Right atrium auricular region (tissue), 2 donors: ENCODE results near the gene AMPH. TPM values are rescaled to one million over a fixed set of nuclear protein-coding genes. Genes with fewer than 3 reads are reported as not detected.

Experiments
- DNase-seq: peaks from one replicate; pipeline ENCODE4 v3.0.0-alpha.2; 2019; ENCODE audit warnings: low spot score
- H3K27ac ChIP-seq, 2 donors: fragments of 200-600 bp; sonication (generic); 1 replicate in 1 of 2; 2 replicates in 1 of 2; pipeline ENCODE4 v1.5.1; 2016 to 2019
- H3K27me3 ChIP-seq, 2 donors: fragments of 200-600 bp; sonication (generic); one replicate each; pipeline versions ENCODE4 v1.5.1 to v1.6.0; 2017 to 2019
- H3K36me3 ChIP-seq: fragments of 200-600 bp; sonication (generic); one replicate; pipeline ENCODE4 v1.5.1; 2016
- H3K4me1 ChIP-seq, 2 donors: fragments of 200-600 bp; sonication (generic); one replicate each; pipeline versions ENCODE4 v1.5.1 to v1.6.0; 2017 to 2019
- H3K4me3 ChIP-seq, 2 donors: fragments of 200-600 bp; sonication (generic); 1 replicate in 1 of 2; 2 replicates in 1 of 2; pipeline ENCODE4 v1.5.1; 2017 to 2019; ENCODE audit warnings: mild to moderate bottlenecking in 1 of 2, moderate library complexity in 1 of 2
- H3K9me3 ChIP-seq, 2 donors: fragments of 200-600 bp; sonication (generic); one replicate each; pipeline ENCODE4 v1.5.1; 2019
- CTCF ChIP-seq, 2 donors: fragments of 200-600 bp; sonication (generic); IDR thresholded peaks; one replicate each; pipeline ENCODE4 v1.5.1; 2019; ENCODE audit warnings: antibody characterized with exemption in 2 of 2
- total RNA-seq, 2 donors: library from RNA; depleted of rRNA; stranded (reverse); fragments of >200 nt; gene quantifications; one replicate each; pipeline ENCODE4 v1.1.0, GENCODE V29; 2016

AMPH gene
- total RNA-seq, 2 donors from 2014 or later, result 5.3 to 9.0 TPM

- DNase-seq, result no peak
- no peak for TF ChIP-seq CTCF (IDR thresholded peaks at IDR 0.05)
- Histone ChIP-seq H3K9me3 (no peaks in the 10 kb centered on the region), H3K36me3 (no peaks in the 10 kb centered on the region), H3K4me1 (no peaks in the 10 kb centered on the region), H3K27me3 (no peaks in the 10 kb centered on the region), H3K27ac (no peak overlapping the region), H3K4me3 (no peak overlapping the region)
These were observed 15.5 kb downstream of the AMPH start for GRCh38 chr7:38615665-38616064.

- DNase-seq, result no peak
- Histone ChIP-seq H3K9me3 (no peaks in the 10 kb centered on the region), H3K4me1 (no peaks in the 10 kb centered on the region), H3K27me3 (no peaks in the 10 kb centered on the region), H3K27ac (no peak overlapping the region), H3K4me3 (no peak overlapping the region), H3K36me3 (no peaks in the 10 kb centered on the region)
- TF ChIP-seq CTCF (IDR thresholded peaks at IDR 0.05), result no peak
These were observed 23.7 kb downstream of the AMPH start for GRCh38 chr7:38607466-38607865.

DNA sequence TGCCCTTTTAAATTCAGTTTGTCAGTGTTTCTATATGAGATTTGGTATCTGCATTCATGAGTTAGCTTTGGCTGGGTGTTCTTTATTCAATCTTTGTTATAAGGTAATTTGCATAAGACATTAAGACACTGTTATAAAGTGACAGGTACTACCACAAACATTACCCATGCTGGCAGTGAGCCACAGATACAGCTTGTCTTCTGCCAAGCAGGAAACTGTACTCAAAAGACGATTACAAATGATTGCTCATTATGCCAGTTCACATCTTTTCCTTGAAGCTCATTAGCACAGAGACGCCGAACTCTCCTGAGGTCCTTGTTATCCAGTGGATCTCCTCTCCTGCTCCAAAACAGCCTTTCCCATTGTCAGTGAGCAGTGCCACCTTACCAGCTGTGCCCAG lies 30.4 kb downstream of the AMPH start:
- Histone ChIP-seq H3K4me1 (no peaks in the 10 kb centered on the region), H3K4me3 (no peak overlapping the region), H3K27me3 (no peaks in the 10 kb centered on the region), H3K9me3 (no peaks in the 10 kb centered on the region), H3K36me3 (no peaks in the 10 kb centered on the region), H3K27ac (no peak overlapping the region)
- no peak for TF ChIP-seq CTCF (IDR thresholded peaks at IDR 0.05)
- DNase-seq, result no peak

DNA sequence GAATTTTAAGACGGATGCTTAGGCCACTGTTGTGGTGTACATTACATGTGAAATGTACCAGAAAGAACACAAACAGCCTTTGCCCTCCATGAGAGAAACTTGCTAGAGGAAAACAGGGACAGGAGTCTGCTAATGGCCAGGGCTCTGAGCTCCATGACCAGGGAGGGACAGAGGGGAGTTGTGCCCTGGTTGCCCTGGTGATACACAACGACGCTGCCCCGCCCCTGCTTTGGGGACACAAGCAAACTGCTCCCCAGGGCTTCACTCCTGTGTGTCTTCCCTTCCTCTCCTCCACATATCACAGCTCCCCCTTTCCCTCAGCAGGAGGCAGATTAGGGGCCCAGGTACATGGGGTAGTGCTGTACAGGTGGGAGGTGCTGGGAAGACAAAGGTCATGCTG lies 36.2 kb downstream of the AMPH start:
- H3K27me3 ChIP-seq, result no peaks in the 10 kb centered on the region
- H3K36me3 ChIP-seq, result no peaks in the 10 kb centered on the region
- H3K4me1 ChIP-seq, result no peaks in the 10 kb centered on the region
- no peak overlapping the region for H3K4me3 ChIP-seq
- no peaks in the 10 kb centered on the region for H3K9me3 ChIP-seq
- no peak overlapping the region for H3K27ac ChIP-seq
- no peak for TF ChIP-seq CTCF (IDR thresholded peaks at IDR 0.05)
- no peak for DNase-seq

DNA sequence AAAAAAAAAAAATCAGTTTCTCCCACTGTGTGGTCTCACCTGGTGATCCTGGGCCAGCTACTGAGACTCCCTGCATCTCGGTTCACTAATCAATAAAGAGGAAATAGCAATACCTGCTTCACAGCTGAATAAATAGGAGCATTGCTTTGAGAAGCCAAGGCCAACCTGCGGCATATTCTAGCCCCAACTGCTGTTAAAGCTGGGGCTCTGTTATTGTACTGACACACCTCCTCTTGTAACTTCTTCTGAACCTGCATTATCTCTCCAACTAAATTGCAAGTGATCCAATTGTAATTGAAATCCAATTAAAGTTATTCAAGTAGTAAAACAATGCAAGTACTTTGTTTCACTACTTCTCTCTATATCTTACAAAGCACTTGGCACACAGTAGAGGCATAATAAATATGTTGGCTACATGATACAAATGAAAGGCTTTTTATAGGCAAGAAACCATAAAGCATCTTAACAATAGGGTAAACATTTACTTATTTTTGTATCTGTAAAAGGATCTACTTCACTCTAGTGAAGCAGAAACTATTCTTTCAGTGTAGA lies 38.4 kb downstream of the AMPH start:
- H3K36me3 ChIP-seq, result no peaks in the 10 kb centered on the region
- H3K4me1 ChIP-seq, result no peaks in the 10 kb centered on the region
- no peaks in the 10 kb centered on the region for H3K27me3 ChIP-seq
- H3K27ac ChIP-seq, result no peak overlapping the region
- DNase-seq, result no peak
- H3K4me3 ChIP-seq, result no peak overlapping the region
- no peaks in the 10 kb centered on the region for H3K9me3 ChIP-seq
- no peak for TF ChIP-seq CTCF (IDR thresholded peaks at IDR 0.05)
